GM12891 (cell line): ENCODE results near the gene TRRAP.
A peak's percentile ranks its signal among the peaks of the same experiment; 100 is the strongest.

Source experiments
- DNase-seq: peaks from one replicate; pipeline ENCODE4 v3.0.0; 2011; ENCODE audit warnings: low spot score; ENCODE audit not compliant: insufficient read length
- FAIRE-seq: peaks from 2 replicates; lab custom pipeline; 2011; peaks lifted over from hg19 to GRCh38; lab: Jason Lieb, UNC
- PAX5 ChIP-seq: IDR thresholded peaks from 2 replicates; pipeline ENCODE4 v1.6.1; 2011; ENCODE audit warnings: low read length, moderate library complexity, mild to moderate bottlenecking; ENCODE audit not compliant: insufficient read depth, severe bottlenecking
- POLR2A ChIP-seq: IDR thresholded peaks from 2 replicates; pipeline ENCODE4 v1.6.1; 2011; ENCODE audit warnings: low read depth, low read length, control low read depth
- POLR2AphosphoS5 ChIP-seq: IDR thresholded peaks from 2 replicates; pipeline ENCODE4 v1.6.1; 2011; ENCODE audit warnings: low read depth, low read length, control low read depth
- POU2F2 ChIP-seq: IDR thresholded peaks from 2 replicates; pipeline ENCODE4 v1.6.1; 2011; ENCODE audit warnings: low read depth, mild to moderate bottlenecking, control low read depth, low read length, moderate library complexity
- SPI1 ChIP-seq: IDR thresholded peaks from 2 replicates; pipeline ENCODE4 v1.6.1; 2011; ENCODE audit warnings: low read depth, low read length, control low read depth
- TAF1 ChIP-seq: IDR thresholded peaks from 2 replicates; pipeline ENCODE4 v1.6.1; 2011; ENCODE audit warnings: low read depth, low read length, control low read depth

Gene TRRAP

DNA sequence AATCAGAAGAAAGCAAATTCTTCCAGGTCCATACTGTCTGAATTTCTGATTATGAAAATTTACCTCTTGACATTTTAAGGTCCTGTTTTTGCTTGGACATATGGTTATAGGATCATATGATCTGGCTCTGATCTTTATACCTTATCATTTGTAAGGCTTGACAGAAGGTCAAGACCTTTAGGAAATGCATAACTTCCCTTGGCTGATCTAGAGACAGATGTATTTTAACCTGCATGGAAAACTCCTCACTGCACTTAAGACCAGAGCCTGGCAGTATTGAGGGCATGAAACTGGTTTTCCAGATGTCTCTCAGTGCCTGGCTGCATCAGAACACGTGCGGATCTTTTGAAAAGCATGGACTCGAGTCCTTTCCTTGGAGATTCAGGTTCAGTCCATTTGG, 55.9 kb downstream of the TRRAP start:
- TF ChIP-seq POU2F2 (no peak), SPI1 (no peak), POLR2AphosphoS5 (no peak)
- no peak for DNase-seq
- no peak for FAIRE-seq

DNA sequence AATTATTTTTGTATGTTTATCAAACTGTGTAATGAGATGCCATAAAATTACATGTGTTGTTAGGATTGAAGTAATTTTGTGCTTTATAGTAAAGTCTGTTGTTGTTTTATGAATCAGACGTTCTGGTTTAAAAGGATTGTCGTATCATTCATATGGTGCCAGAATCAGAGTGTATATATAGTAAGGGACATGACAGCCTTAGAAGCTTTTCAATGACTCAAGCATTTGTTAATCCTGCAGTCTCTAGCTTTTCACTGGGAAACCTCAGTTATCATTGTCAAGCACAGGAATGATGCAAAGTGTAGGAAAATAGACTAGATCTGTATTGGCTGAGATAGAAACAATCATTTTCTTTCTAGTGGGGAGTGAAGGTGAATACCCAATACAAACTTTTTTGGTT, 57.5 kb downstream of the TRRAP start:
- FAIRE-seq: no peak
- DNase-seq: no peak
- TF ChIP-seq TAF1 (no peak), PAX5 (no peak), SPI1 (no peak), POLR2AphosphoS5 (no peak), POLR2A (no peak), POU2F2 (no peak)

DNA sequence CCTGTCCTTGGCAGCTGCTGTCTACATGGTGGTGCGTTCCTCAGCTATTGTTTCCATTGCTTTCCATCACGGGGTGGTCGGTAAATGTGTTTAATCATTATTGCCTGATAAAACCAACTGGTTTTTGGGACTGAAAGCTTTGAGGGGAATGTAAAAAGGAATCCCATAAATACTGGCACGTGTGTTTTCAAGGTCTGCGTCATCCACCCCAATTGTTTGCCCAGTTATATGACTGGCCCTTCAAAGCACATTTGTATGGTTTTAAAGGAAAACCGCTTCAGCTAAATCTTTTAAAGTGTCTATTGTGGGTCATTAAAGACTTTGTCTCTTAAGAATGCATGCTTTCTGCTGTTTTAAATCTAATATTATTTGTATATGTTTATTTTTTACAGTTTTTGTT, 65.0 kb downstream of the TRRAP start:
- no peak for DNase-seq
- no peak for TF ChIP-seq PAX5
- TF ChIP-seq POLR2AphosphoS5: no peak
- no peak for TF ChIP-seq POU2F2
- no peak for TF ChIP-seq SPI1
- TF ChIP-seq POLR2A: no peak
- TF ChIP-seq TAF1: no peak
- FAIRE-seq: no peak

DNA sequence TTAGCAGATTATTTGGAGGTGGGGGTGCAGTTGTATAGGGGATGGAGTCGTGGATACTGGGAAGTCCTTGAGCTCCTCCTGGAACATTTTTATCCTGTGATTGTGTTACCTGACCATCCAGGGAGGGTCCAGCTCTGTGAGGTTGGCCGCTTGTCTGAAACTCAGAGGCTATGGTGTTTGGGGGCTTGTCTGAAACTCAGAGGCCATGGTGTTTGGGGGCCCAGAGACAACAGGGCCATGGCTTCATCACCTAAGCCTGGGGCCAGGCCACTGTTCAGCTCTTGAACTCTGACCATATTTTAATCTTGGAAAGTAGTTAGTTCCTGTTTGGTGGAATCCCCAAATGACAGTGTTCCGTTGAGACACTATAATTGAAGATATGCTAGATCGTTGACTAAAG, 66.1 kb downstream of the TRRAP start:
- TF ChIP-seq POLR2A: no peak
- TF ChIP-seq TAF1: no peak
- TF ChIP-seq POLR2AphosphoS5: no peak
- no peak for TF ChIP-seq POU2F2
- no peak for TF ChIP-seq SPI1
- no peak for TF ChIP-seq PAX5
- DNase-seq (no peak), FAIRE-seq (no peak)

DNA sequence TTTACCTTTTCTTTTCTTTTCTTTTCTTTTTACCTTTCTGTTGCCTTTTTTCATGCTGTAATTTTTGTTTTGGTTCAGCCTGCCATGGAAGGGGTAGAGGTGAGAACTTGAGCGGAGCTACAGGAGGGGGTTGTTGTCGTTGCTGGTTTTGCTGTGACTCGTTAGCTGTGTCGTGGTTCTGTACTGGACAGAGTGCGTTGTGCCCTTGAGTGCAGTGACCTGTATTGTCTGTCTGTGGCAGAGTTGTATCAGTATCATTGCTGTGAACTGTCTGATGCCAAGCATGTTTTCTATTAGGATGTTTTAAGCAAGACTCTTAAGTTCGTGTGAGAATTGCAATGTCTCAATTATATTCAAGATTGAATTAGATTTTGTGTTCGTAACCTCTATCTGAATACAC, 67.5 kb downstream of the TRRAP start:
- FAIRE-seq (no peak), DNase-seq (no peak)
- no peak for TF ChIP-seq POLR2A
- no peak for TF ChIP-seq TAF1
- TF ChIP-seq POU2F2: no peak
- no peak for TF ChIP-seq SPI1

DNA sequence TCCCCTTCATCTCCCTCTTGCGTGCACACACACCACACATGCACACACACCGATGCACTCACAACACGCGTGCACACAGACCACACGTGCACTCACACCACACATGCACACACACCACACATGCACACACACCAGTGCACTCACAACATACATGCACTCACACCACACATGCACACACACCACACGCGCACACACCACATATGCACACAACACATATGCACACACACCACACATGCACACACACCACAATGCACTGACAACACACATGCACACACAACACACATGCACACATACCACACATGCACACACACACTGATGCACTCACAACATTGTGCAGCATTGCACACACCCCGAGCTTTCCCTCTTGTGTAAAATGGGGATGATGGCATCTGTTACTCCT, 68.1 kb downstream of the TRRAP start:
- FAIRE-seq (peak; percentile 90), DNase-seq (no peak)
- no peak for TF ChIP-seq POLR2AphosphoS5
- TF ChIP-seq TAF1: no peak
- no peak for TF ChIP-seq SPI1
- TF ChIP-seq POLR2A: no peak
- TF ChIP-seq PAX5: no peak
- no peak for TF ChIP-seq POU2F2

DNA sequence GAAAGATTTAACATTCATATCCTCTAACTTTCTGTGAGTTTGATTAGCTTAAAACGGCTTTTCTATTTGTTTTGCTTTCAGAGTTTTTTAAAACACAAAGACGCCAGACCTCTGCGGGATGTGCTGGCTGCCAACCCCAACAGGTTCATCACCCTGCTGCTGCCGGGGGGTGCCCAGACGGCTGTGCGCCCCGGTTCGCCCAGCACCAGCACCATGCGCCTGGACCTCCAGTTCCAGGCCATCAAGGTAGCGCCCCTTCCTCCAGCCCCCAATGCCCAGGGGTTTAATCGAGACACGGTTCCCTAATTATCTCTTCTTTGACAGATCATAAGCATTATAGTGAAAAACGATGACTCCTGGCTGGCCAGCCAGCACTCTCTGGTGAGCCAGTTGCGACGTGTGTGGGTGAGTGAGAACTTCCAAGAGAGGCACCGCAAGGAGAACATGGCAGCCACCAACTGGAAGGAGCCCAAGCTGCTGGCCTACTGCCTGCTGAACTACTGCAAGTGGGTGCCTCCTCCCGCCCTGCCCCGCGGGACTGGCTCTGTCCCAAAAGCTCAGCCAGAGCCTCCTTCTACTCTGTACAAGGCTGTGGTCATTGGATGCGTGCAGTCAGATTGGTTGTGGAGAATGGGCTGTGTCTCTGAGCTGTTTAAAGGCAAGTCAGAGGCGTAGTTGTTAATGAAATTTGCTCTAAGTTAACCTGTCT, 71.2 kb downstream of the TRRAP start:
- TF ChIP-seq PAX5 (no peak), POLR2A (no peak), TAF1 (no peak), POU2F2 (no peak), POLR2AphosphoS5 (no peak), SPI1 (no peak)
- no peak for FAIRE-seq
- DNase-seq: no peak

DNA sequence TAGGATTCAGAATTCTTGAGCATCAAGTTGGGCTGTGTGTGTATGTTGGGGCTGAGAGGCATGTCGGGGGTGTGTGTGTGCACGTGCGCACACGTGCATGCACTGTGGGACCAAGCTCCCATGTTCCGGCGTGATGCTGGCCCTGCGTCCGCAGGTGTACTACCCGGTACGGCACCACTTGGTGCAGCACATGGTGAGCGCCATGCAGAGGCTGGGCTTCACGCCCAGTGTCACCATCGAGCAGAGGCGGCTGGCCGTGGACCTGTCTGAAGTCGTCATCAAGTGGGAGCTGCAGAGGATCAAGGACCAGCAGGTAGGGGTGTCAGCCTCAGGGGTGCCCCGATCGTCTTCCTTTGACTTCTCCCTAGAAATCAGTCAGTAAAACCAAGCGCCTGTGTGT, 77.7 kb downstream of the TRRAP start:
- no peak for TF ChIP-seq SPI1
- no peak for TF ChIP-seq TAF1
- no peak for TF ChIP-seq POU2F2
- no peak for TF ChIP-seq POLR2AphosphoS5
- TF ChIP-seq POLR2A: no peak
- no peak for TF ChIP-seq PAX5
- DNase-seq (no peak), FAIRE-seq (no peak)

DNA sequence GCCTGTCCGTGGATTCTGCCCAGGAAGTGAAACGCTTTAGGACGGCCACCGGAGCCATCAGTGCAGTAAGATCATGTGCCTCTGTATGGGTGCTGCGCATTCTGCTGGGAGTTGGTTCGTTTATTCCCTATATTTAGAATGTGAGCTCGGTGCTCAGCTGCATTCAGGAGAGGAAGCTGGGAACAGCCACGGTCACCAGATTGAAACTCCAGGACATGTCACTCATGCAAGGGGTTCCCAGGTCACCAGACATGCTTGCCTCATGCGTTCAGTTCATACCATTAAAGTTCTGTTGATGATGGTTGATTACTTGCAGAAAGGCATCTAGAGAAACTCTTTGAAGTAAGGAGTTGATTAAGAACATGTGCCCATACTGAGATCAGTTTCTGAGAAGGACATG, 78.1 kb downstream of the TRRAP start:
- DNase-seq: no peak
- TF ChIP-seq PAX5 (no peak), POU2F2 (no peak), POLR2AphosphoS5 (no peak), POLR2A (no peak), TAF1 (no peak), SPI1 (no peak)
- no peak for FAIRE-seq

DNA sequence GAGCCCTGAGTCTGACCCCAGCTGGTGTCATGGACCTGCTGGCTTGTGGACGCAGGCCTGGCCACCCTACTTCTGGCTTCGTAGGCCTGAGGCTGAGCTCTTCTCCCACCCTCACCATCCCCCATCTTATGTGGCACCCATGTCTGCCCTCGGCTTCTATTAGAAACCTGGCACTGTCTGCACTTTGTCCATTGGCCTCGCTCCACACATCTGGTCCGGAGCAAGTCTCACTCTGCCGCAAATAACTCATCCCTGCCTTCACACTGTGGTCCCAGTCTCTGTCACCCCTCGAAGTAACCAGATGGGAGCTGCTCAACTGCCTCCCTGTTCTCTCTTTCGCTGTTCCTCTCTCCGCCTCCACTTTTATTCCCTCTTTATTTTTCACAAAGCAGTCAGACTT, 78.6 kb downstream of the TRRAP start:
- TF ChIP-seq TAF1: no peak
- no peak for TF ChIP-seq SPI1
- no peak for TF ChIP-seq POU2F2
- TF ChIP-seq PAX5: no peak
- TF ChIP-seq POLR2AphosphoS5: no peak
- no peak for TF ChIP-seq POLR2A
- no peak for FAIRE-seq
- no peak for DNase-seq

DNA sequence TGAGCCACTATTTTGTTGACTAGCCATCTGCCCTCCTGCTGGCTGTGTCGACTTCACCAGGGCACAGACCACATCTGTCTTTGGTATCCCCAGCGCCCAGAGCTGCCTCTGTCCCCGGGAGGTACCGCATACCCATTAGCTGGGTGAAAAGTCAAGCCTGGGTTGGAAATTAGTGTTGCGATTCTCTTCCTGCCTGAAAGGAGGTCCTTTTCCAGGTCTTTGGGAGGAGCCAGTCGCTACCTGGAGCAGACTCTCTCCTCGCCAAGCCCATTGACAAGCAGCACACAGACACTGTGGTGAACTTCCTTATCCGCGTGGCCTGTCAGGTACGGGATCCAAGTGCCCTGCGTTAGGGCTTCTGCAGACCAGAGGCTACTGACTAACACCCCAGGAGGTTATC, 79.4 kb downstream of the TRRAP start:
- DNase-seq (no peak), FAIRE-seq (no peak)
- TF ChIP-seq TAF1: no peak
- no peak for TF ChIP-seq PAX5
- TF ChIP-seq POLR2AphosphoS5: no peak
- no peak for TF ChIP-seq POLR2A
